Stimulated activated CD8-positive, alpha-beta memory T cell treated with anti-CD3 and anti-CD28 coated beads, Interleukin-12 subunit alpha, Interleukin-12 subunit beta, amount 100 ng/mL, for 24 hours (primary cell): ENCODE data around the gene FMN1.

Experiments used
- DNase-seq: peaks from one replicate; pipeline ENCODE4 v3.0.0-alpha.2; 2020; ENCODE audit errors: extremely low read depth

The FMN1 gene

DNA sequence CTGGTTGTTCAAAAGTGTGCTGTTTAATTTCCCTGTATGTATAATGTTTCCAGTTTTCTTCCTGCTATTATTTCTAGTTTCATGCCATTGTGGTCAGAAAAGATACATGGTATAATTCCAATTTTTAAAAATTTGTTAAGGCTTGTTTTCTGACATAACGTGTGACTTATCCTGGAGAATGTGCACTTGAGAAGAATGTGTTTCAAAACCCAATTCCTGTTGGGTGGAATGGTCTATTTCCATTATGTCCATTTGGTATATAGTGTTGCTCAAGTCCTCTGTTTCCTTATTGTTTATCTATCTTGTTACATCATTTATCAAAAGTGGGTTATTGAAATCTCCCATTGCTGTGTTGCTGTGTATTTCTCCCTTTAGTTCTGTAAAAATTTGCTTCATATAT is 261.3 kb downstream of the FMN1 start:
- no peak for DNase-seq

- DNase-seq = no peak
Measured at GRCh38 chr15:32928876-32929275, 265.6 kb downstream of the FMN1 start.

- DNase-seq = no peak
Measured at GRCh38 chr15:32927124-32927523, 267.4 kb downstream of the FMN1 start.

DNA sequence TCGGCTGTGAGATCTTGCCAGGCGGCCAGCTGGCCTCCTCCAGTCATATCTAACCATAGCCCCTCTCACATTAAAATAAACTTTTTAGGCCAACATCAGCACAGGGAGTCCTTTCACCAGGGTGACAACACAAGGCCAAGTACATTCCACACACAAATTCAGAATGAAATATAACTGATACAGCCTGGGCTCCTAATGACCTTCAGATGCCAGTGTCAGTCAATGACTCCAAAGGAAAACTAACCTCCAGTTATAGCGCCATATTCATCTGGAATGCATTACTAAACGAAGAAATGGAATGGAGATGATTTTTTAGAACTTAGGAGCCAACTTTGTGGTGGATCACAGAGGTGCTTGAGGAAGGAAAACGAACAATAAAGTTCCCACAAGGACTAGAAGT is 271.3 kb downstream of the FMN1 start:
- no peak for DNase-seq

GRCh38 chr15:32922541-32922940 is 272.0 kb downstream of the FMN1 start:
- DNase-seq = no peak

- no peak for DNase-seq
Measured at GRCh38 chr15:32919749-32920414, 274.6 kb downstream of the FMN1 start.

DNA sequence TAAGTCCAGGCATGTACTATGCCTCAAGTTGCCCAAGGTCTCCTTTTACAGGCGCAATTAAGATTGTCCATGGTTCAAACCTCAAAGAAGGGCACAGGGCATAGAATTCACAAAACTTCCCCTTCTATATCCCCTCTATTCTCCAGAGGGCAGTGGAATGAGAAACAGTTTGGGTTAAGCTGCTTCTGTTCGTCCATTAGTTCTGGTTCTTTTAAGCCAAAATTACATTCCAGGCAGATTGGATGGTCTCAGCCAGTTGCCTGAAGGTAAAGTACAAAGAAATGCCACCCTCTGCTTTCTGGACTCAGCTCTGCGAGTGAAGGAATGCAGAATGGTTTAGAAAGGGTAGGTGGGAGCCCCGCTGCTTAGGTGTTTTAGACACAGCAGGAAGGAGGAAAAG is 276.0 kb downstream of the FMN1 start:
- DNase-seq = no peak

GRCh38 chr15:32910839-32911238 is 283.7 kb downstream of the FMN1 start:
- no peak for DNase-seq

DNA sequence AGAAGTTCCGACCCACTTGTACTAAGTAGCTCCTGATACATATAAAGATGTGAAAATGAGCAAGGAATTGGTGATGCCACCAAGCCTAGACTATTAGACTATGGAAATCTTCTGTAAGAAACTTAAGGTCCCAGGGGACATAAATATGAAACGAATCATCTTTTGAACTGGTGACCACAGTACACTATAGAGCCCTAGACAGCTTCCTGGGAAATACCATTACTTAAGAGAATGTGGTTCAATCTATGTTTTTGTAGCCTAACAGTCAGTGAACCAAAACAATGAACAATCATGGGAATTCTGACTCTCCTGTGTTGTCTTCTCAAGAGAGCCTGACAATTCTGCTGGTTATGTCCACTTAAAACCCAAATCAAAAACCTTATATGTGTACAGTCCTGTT is 285.1 kb downstream of the FMN1 start:
- DNase-seq = no peak

DNA sequence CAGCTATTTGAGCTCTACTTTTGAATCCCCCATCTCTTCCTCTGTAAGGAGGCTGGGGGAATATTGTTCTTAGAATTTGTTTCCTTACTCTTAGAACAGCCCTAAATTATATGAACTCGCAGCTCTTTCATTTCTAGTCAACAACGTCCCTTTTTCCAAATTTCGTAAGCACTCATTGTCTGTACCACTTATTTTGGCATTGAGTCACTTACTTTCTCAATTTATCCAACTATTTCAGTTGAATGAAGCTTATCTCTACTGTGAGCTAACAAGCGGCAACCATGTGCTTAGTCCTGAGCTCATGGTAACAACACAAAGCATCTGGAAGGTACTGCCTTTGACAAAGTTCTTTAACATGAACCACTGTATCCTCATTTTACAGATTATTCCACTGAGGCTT is 285.6 kb downstream of the FMN1 start:
- no peak for DNase-seq

- no peak for DNase-seq
Measured at GRCh38 chr15:32908135-32908801, 286.2 kb downstream of the FMN1 start.

- DNase-seq = no peak
Measured at GRCh38 chr15:32905481-32905880, 289.0 kb downstream of the FMN1 start.

GRCh38 chr15:32904448-32904847 is 290.1 kb downstream of the FMN1 start:
- no peak for DNase-seq

DNA sequence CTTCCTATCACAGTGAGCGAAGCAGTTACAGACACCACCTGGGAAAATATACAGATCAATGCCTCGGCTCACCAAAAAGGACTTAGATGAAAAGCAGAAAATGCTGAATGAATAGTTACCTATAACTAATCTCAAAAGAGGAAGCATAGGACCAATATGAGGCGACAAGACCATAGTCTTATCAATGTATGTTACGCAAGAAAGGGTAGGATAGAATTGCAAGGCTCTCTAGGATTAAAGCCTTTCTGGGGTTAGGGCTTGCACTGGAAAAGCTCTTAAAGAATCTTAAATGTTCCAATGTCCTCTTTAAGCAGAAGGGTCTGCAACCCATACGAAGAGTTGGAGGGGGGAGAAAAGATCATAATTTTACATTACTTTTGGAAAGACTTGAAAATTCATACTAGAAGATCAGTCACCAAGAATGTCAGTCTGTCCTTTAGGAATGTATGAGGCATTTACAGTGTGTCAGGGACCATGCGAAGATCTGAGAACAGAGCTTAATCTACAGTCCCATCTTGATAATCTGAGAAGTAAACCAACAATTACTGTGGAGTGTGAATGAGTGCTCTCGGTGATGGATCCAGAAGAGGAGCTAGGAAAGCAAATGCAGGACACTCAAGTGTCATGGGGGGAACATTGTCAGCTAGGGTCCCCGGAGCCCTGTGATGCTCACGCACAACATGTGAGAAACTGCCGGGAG is 290.8 kb downstream of the FMN1 start:
- DNase-seq = no peak

- DNase-seq = no peak
Measured at GRCh38 chr15:32901995-32902394, 292.5 kb downstream of the FMN1 start.

DNA sequence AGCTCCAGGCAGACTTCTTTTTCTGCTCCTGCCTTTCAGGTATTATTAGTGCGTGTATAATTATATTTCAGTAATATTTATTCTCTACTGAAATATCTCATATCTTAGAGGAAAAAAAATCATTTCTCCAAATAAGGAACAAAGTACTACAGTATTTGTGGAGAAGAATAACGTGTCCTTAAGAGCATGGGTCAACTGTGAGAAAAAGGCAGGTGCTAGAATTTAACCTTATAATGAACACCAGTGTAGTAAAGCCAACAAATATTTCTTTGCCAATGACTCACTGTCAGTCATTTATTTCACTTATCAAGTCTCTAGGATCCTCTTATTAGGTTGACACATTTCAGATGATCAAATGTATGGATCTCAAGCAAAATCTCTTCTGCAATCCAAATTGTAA is 293.3 kb downstream of the FMN1 start:
- DNase-seq = no peak

DNA sequence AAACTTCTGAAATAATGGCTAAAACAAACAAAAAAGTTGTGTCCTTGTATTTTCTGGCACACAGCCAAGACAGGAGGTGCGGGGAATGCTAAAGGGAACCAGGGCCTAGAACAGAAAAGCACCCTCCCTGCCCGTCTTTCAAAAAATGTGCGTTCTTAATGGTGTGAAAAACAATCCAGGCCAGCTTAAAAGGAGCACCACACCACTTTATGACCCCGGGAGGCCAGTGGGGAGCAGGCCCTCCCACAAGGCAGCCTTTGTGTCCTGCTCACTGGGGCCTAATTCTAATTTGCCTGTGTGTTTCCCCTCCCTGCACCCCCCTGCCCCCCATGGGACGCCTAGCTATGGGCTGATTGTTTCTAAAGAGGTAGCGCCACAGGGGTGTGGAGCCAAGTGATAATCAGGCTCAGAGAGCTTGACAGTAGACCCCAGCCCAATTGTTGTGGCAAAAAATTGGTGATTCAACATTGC is 295.4 kb downstream of the FMN1 start:
- no peak for DNase-seq

- DNase-seq = no peak
Measured at GRCh38 chr15:32898414-32898813, 296.1 kb downstream of the FMN1 start.

GRCh38 chr15:32893421-32893820 is 301.1 kb downstream of the FMN1 start:
- no peak for DNase-seq

DNA sequence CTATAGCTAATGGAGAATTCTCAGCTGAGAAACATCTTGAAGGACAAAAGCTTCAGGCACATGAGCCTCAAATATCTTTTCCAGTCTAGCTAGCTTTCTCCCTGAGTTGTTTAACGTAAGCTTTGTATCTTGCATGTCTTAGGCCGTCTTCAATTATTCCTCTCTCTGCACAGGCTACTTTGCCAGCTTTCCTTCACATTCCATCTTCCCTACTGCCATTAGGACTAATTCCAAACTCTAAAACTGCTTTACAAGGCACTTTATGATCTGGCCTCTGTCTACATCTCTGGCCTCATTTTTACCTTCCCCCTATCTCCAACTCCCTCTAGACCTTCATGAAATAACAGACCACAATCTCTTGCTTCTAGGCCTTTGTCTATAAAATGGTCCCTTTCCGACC is 305.3 kb downstream of the FMN1 start:
- DNase-seq = no peak

GRCh38 chr15:32888221-32888761 is 306.2 kb downstream of the FMN1 start:
- no peak for DNase-seq

DNA sequence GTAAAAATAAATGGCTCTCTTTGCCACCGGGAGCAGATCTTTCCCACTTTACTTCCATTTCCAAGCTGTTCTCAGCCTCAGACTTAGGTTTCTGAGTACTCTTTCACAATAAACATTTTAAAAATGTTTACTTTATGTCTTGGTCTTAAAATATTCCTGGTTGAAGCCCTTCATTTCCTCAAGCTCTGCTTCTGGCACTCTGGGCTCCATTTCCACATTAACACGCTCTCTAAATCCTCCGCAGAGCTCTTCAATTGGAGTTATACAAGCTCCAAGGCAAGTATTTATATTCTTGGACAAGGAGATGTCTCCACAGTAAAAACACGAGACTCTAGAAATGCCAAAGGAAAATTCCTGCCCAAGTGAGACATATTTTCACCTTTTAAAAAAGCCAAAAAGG is 307.4 kb downstream of the FMN1 start:
- no peak for DNase-seq

- no peak for DNase-seq
Measured at GRCh38 chr15:32886459-32886858, 308.1 kb downstream of the FMN1 start.
